GM20431 (cell line): ENCODE data around the gene PMPCA.
"Not testable (repeated sequence)": the region's sequence is repeated elsewhere in the genome, so short reads cannot be mapped to it uniquely, and the experiment has no call there.

Experiments
- in situ Hi-C: fragments of 300-500 bp; cut with MseI, MboI; formaldehyde crosslinking; loops from one replicate; pipeline ENCODE4 v1.15.0; 2020; ENCODE audit warnings: low sequenced_read_pairs; ENCODE audit not compliant: unreplicated experiment

The PMPCA gene

GRCh38 chr9:136407911-136408310 is 2.5 kb upstream of the PMPCA start:
- in situ Hi-C loops: no loop called here

- in situ Hi-C loops: no loop called here
These were observed 652 bp upstream of the PMPCA start for GRCh38 chr9:136409557-136410455.

- in situ Hi-C loops: no loop called here
These were observed 920 bp downstream of the PMPCA start for GRCh38 chr9:136411378-136411777.

GRCh38 chr9:136412962-136413361 is 2.5 kb downstream of the PMPCA start:
- in situ Hi-C loops: no loop called here

GRCh38 chr9:136416427-136416826 is 6.0 kb downstream of the PMPCA start:
- in situ Hi-C loops: no loop called here

- in situ Hi-C loops: no loop called here
These were observed 6.5 kb downstream of the PMPCA start for GRCh38 chr9:136416914-136417313.

GRCh38 chr9:136418182-136419091 is 8.0 kb downstream of the PMPCA start:
- in situ Hi-C loops: no loop called here

GRCh38 chr9:136419092-136419420 is 8.6 kb downstream of the PMPCA start:
- in situ Hi-C loops: no loop called here

GRCh38 chr9:136421791-136422190 is 11.3 kb downstream of the PMPCA start:
- in situ Hi-C loops: no loop called here

- in situ Hi-C loops: no loop called here
These were observed 12.4 kb downstream of the PMPCA start for GRCh38 chr9:136422876-136423275.

- in situ Hi-C loops: no loop called here
These were observed 13.1 kb downstream of the PMPCA start for GRCh38 chr9:136423432-136424146.

GRCh38 chr9:136424750-136425362 is 14.4 kb downstream of the PMPCA start:
- in situ Hi-C loops: no loop called here

- in situ Hi-C loops: not testable (repeated sequence)
These were observed 14.9 kb downstream of the PMPCA start for GRCh38 chr9:136425367-136425766.

- in situ Hi-C loops: no loop called here
These were observed 16.3 kb downstream of the PMPCA start for GRCh38 chr9:136426787-136427186.

GRCh38 chr9:136429075-136429628 is 18.7 kb downstream of the PMPCA start:
- in situ Hi-C loops: no loop called here

- in situ Hi-C loops: no loop called here
These were observed 19.4 kb downstream of the PMPCA start for GRCh38 chr9:136429683-136430491.

GRCh38 chr9:136430588-136431234 is 20.3 kb downstream of the PMPCA start:
- in situ Hi-C loops: no loop called here

- in situ Hi-C loops: no loop called here
These were observed 21.4 kb downstream of the PMPCA start for GRCh38 chr9:136431782-136432350.
